ENCODE measurements around the gene CTNNBL1.

GRCh38 chr20:37757550-37757949, 63.7 kb downstream of the CTNNBL1 start:
- no peak for TF ChIP-seq CTCF (IDR thresholded peaks at IDR 0.05)
- TF ChIP-seq POLR2A (IDR thresholded peaks at IDR 0.05): no peak

Measured in testis (tissue), 2 donors.